ENCODE measurements around the gene TMEM131. TPM values are rescaled to one million over a fixed set of nuclear protein-coding genes. Genes with fewer than 3 reads are reported as not detected.

The TMEM131 gene
- total RNA-seq, 1 donor from 2014 or later, result 28.9 TPM

- TF ChIP-seq CTCF (IDR thresholded peaks at IDR 0.05; ENCODE audit: borderline replicate concordance), result no peak
- Histone ChIP-seq H3K36me3 (no peaks in the 10 kb centered on the region), H3K27me3 (ENCODE audit: low read depth) (no peaks in the 10 kb centered on the region), H3K4me3 (no peak overlapping the region), H3K27ac (replicated peaks) (no peak overlapping the region), H3K4me1 (peaks cover 66% of the 10 kb centered on the region), H3K9me3 (replicated peaks) (peaks cover 30% of the 10 kb centered on the region)
- no peak for DNase-seq
- intact Hi-C loops (cut with micrococcal nuclease), result no loop called here
Observed at GRCh38 chr2:97970293-97971060, 25.3 kb downstream of the TMEM131 start.

- peaks cover 19% of the 10 kb centered on the region for H3K9me3 ChIP-seq (replicated peaks)
- no peak for DNase-seq
- H3K27ac ChIP-seq (replicated peaks), result no peak overlapping the region
- intact Hi-C loops (cut with micrococcal nuclease), result no loop called here
- TF ChIP-seq CTCF (IDR thresholded peaks at IDR 0.05; ENCODE audit: borderline replicate concordance), result no peak
- H3K27me3 ChIP-seq (ENCODE audit: low read depth), result no peaks in the 10 kb centered on the region
- peaks cover 74% of the 10 kb centered on the region for H3K4me1 ChIP-seq
- no peak overlapping the region for H3K4me3 ChIP-seq
- H3K36me3 ChIP-seq, result no peaks in the 10 kb centered on the region
Observed at GRCh38 chr2:97969081-97970067, 26.4 kb downstream of the TMEM131 start.

- no peaks in the 10 kb centered on the region for H3K27me3 ChIP-seq (ENCODE audit: low read depth)
- DNase-seq, result no peak
- intact Hi-C loops (cut with micrococcal nuclease), result no loop called here
- TF ChIP-seq CTCF (IDR thresholded peaks at IDR 0.05; ENCODE audit: borderline replicate concordance), result no peak
- H3K9me3 ChIP-seq (replicated peaks), result peaks cover 6% of the 10 kb centered on the region
- peaks cover 80% of the 10 kb centered on the region for H3K4me1 ChIP-seq
- no peaks in the 10 kb centered on the region for H3K36me3 ChIP-seq
- H3K4me3 ChIP-seq, result no peak overlapping the region
- H3K27ac ChIP-seq (replicated peaks), result no peak overlapping the region
Observed at GRCh38 chr2:97967931-97968627, 27.7 kb downstream of the TMEM131 start.

- Histone ChIP-seq H3K27ac (replicated peaks) (no peak overlapping the region), H3K9me3 (replicated peaks) (no peaks in the 10 kb centered on the region)
Observed at GRCh38 chr2:97967216-97967592, 28.5 kb downstream of the TMEM131 start.

More at GRCh38 chr2:97967216-97967592, 28.5 kb downstream of the TMEM131 start:
- no peak for DNase-seq
- Histone ChIP-seq H3K27me3 (ENCODE audit: low read depth) (no peaks in the 10 kb centered on the region), H3K36me3 (no peaks in the 10 kb centered on the region), H3K4me3 (no peak overlapping the region), H3K4me1 (peaks cover 88% of the 10 kb centered on the region)
- intact Hi-C loops (cut with micrococcal nuclease), result no loop called here
- no peak for TF ChIP-seq CTCF (IDR thresholded peaks at IDR 0.05; ENCODE audit: borderline replicate concordance)

Measured in left ventricle myocardium inferior (tissue), 1 donor.